ENCODE results near the gene ATOH7. TPM values are rescaled to one million over a fixed set of nuclear protein-coding genes. Genes with fewer than 3 reads are reported as not detected.

The ATOH7 gene
- total RNA-seq, 1 donor from 2014 or later = 0.38 TPM

DNA sequence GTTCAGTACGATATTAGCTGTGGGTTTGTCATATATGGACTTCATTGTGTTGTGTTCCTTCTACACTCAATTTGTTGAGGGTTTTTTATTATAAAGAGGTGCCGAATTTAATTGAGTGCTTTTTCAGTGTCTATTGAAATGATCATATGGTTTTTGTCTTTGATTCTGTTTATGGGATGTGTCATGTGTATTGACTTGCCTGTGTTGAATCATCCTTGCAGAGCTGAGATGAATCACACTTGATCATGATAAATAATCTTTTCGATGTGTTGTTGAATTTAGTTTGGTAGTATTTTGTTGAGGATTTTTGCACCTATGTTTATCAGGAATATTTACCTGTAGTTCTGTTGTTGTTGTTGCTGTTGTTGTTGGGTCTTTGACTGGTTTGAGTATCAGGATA lies 39.8 kb downstream of the ATOH7 start:
- peaks cover 14% of the 10 kb centered on the region for H3K9me3 Mint-ChIP-seq
- H3K36me3 Mint-ChIP-seq = no peaks in the 10 kb centered on the region
- TF ChIP-seq, protein P1, sequence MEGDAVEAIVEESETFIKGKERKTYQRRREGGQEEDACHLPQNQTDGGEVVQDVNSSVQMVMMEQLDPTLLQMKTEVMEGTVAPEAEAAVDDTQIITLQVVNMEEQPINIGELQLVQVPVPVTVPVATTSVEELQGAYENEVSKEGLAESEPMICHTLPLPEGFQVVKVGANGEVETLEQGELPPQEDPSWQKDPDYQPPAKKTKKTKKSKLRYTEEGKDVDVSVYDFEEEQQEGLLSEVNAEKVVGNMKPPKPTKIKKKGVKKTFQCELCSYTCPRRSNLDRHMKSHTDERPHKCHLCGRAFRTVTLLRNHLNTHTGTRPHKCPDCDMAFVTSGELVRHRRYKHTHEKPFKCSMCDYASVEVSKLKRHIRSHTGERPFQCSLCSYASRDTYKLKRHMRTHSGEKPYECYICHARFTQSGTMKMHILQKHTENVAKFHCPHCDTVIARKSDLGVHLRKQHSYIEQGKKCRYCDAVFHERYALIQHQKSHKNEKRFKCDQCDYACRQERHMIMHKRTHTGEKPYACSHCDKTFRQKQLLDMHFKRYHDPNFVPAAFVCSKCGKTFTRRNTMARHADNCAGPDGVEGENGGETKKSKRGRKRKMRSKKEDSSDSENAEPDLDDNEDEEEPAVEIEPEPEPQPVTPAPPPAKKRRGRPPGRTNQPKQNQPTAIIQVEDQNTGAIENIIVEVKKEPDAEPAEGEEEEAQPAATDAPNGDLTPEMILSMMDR (IDR thresholded peaks at IDR 0.05; ENCODE audit: unreplicated experiment) = no peak
- no peak overlapping the region for H3K27ac Mint-ChIP-seq
- H3K27me3 Mint-ChIP-seq (ENCODE audit: low read depth) = peaks cover 21% of the 10 kb centered on the region
- H3K4me3 Mint-ChIP-seq = no peak overlapping the region
- H3K4me1 Mint-ChIP-seq = no peaks in the 10 kb centered on the region
- no peak for DNase-seq (ENCODE audit: low spot score in 2 of 2, unreplicated experiment in 2 of 2)

DNA sequence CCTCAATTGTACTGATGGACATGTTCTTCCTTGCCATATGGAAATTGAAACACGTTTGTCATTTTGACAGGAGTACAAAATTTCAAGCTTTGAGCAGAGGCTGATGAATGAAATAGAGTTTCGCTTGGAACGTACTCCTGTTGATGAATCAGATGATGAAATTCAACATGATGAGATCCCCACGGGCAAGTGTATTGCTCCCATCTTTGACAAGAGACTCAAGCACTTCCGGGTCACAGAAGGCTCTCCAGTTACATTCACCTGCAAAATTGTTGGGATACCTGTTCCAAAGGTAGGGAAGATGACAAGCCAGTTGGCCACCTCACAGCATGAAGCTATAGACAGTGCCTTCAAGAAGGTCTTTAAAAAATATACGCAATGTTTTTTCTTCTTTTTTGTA lies 43.1 kb downstream of the ATOH7 start:
- H3K27ac Mint-ChIP-seq = no peak overlapping the region
- TF ChIP-seq, protein P1 (IDR thresholded peaks at IDR 0.05; ENCODE audit: unreplicated experiment) = no peak
- H3K27me3 Mint-ChIP-seq (ENCODE audit: low read depth) = peaks cover 35% of the 10 kb centered on the region
- H3K36me3 Mint-ChIP-seq = no peaks in the 10 kb centered on the region
- DNase-seq (ENCODE audit: low spot score in 2 of 2, unreplicated experiment in 2 of 2) = no peak
- no peak overlapping the region for H3K4me3 Mint-ChIP-seq
- no peaks in the 10 kb centered on the region for H3K4me1 Mint-ChIP-seq
- H3K9me3 Mint-ChIP-seq = peaks cover 14% of the 10 kb centered on the region

DNA sequence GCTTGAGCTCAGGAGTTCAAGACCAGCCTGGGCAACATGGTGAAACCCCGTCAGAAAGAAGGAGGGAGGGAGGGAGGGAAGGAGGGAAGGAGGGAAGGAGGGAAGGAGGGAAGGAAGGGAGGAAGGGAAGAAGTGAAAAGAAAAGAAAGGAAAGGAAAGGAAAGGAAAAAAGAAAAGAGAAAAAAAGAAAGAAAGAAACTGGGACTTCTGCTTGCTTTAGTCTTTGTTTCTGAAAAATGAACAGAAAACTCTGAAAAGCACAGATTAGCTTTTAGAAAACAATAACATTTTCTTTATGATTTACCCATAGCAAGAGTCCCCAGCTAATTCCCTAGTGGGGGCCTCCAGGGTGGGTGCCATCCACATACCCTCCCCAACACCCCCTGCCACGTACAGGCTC lies 46.8 kb downstream of the ATOH7 start:
- no peaks in the 10 kb centered on the region for H3K36me3 Mint-ChIP-seq
- TF ChIP-seq, protein P1 (IDR thresholded peaks at IDR 0.05; ENCODE audit: unreplicated experiment) = no peak
- no peak overlapping the region for H3K27ac Mint-ChIP-seq
- no peaks in the 10 kb centered on the region for H3K4me1 Mint-ChIP-seq
- DNase-seq (ENCODE audit: low spot score in 2 of 2, unreplicated experiment in 2 of 2) = no peak
- H3K27me3 Mint-ChIP-seq (ENCODE audit: low read depth) = peaks cover 27% of the 10 kb centered on the region
- H3K9me3 Mint-ChIP-seq = no peaks in the 10 kb centered on the region
- no peak overlapping the region for H3K4me3 Mint-ChIP-seq

GRCh38 chr10:68184546-68184945 lies 47.4 kb downstream of the ATOH7 start:
- TF ChIP-seq, protein P1 (IDR thresholded peaks at IDR 0.05; ENCODE audit: unreplicated experiment) = no peak
- no peak for DNase-seq (ENCODE audit: low spot score in 2 of 2, unreplicated experiment in 2 of 2)
- Mint-ChIP-seq H3K27ac (no peak overlapping the region), H3K36me3 (no peaks in the 10 kb centered on the region), H3K4me1 (no peaks in the 10 kb centered on the region), H3K4me3 (no peak overlapping the region), H3K9me3 (no peaks in the 10 kb centered on the region), H3K27me3 (ENCODE audit: low read depth) (peaks cover 27% of the 10 kb centered on the region)

Other genes starting within 250 kb of the ATOH7 start
- 50.4 to 56.2 TPM (median 55.7 TPM) in 3 replicates for gene HERC4, start 156.8 kb downstream of the ATOH7 start, total RNA-seq
- gene MYPN, start 122.6 kb downstream of the ATOH7 start, total RNA-seq = not detected in 3 replicates
- gene HNRNPH3, start 100.0 kb upstream of the ATOH7 start, total RNA-seq = 164 to 172 TPM (median 165 TPM) in 3 replicates
- gene PBLD, start 100.8 kb upstream of the ATOH7 start, total RNA-seq = 9.3 to 9.8 TPM (median 9.7 TPM) in 3 replicates
- gene RUFY2, start 175.2 kb upstream of the ATOH7 start, total RNA-seq = 35.3 to 41.4 TPM (median 39.6 TPM) in 3 replicates
- gene DNA2, start 239.9 kb upstream of the ATOH7 start, total RNA-seq = 14.4 to 18.8 TPM (median 17.3 TPM) in 3 replicates